Nephron progenitor cell (in vitro differentiated cells): Measurements from ENCODE around the gene ZNF837.

ENCODE experiments used
- DNase-seq: peaks from one replicate; pipeline ENCODE4 v3.0.0; 2021
- H3K27ac Mint-ChIP-seq: 2 replicates; pipeline ENCODE4 v1.8.0; 2021; ENCODE audit warnings: mild to moderate bottlenecking, moderate library complexity, mixed read lengths
- H3K27me3 Mint-ChIP-seq: 2 replicates; pipeline ENCODE4 v1.8.0; 2021; ENCODE audit warnings: mild to moderate bottlenecking, low read depth, mixed read lengths; ENCODE audit not compliant: poor library complexity
- H3K36me3 Mint-ChIP-seq: 2 replicates; pipeline ENCODE4 v1.8.0; 2021; ENCODE audit warnings: low read depth, mixed read lengths
- H3K4me1 Mint-ChIP-seq: 2 replicates; pipeline ENCODE4 v1.8.0; 2021; ENCODE audit warnings: mixed read lengths
- H3K4me3 Mint-ChIP-seq: 2 replicates; pipeline ENCODE4 v1.8.0; 2021; ENCODE audit warnings: mild to moderate bottlenecking, moderate library complexity, mixed read lengths
- H3K9me3 Mint-ChIP-seq: 2 replicates; pipeline ENCODE4 v1.8.0; 2021; ENCODE audit warnings: mild to moderate bottlenecking, moderate library complexity, mixed read lengths
- CTCF ChIP-seq: fragments of 200-600 bp; sonication (generic); IDR thresholded peaks from 2 replicates; pipeline ENCODE4 v1.5.0; 2021; ENCODE audit warnings: antibody characterized with exemption

The ZNF837 gene

DNA sequence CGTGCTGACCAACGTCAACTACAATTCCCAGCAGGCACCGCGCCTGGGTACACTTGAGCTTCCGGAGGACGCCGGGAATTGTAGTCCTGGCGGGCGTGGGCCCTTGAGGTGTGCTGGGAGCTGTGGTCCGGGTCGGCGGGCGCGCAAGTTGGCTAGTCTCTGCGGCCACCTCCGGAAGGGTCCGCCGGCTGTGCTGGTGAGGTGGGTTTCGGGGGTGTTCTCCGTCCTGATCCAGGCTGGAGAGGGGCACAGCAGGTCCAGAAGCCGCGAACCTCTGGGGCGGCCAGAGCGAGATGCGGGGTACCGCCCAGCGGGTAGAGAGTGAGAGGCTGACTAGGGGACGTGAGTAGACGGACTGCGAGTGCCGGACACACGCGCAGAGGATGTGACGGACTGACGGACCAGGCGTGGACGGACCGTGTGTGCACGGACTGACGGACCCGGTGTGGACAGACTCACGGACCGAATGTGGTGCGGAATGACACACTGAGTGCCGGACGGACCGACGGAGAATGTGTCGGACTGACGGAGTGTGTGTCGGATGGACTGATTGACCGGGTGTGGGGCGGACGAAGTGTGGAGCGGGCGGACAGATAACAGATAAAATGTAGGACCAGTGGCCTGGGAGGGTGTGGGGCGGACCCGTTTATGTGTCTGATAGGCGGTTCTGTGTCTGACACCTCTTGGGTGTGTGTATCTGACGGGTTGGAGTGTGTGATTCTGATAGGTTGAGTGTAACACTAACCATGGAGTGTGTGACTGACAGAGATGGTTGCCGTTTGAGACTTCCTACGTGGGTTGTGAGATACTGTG is 53.7 kb downstream of the ZNF837 start, which contains the start of gene ZSCAN22:
Gene ZSCAN22, plus strand, starts transcription at position 81 of the 813 bp plus-strand sequence. CDS start 7,809 bp downstream, outside the sequence.
- Mint-ChIP-seq H3K27ac (no peak within 1 kb of the TSS), H3K36me3 (peaks cover 13% of the 10 kb centered on the region), H3K4me1 (peaks cover 18% of the 10 kb centered on the region), H3K9me3 (no peaks in the 10 kb centered on the region), H3K27me3 (peaks cover 3% of the 10 kb centered on the region), H3K4me3 (no peak within 1 kb of the TSS)
- DNase-seq = peak; percentile 96
- TF ChIP-seq CTCF = no peak

DNA sequence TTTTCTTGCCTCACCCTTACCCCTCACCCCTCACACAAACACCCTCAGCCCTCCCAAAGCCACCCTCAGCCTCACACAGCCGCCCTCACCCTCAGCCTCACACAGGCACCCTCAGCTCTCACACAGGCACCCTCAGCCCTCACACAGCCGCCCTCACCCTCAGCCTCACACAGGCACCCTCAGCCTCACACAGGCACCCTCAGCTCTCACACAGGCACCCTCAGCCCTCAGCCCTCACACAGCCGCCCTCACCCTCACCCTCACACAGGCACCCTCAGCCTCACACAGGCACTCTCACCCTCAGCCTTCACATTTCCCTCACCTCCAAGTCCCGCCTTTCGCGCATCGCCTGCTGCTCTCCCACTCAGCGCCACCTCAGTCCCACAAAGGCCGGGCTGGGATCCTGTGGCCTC is 54.3 kb downstream of the ZNF837 start:
- Mint-ChIP-seq H3K9me3 (no peaks in the 10 kb centered on the region), H3K27me3 (peaks cover 3% of the 10 kb centered on the region), H3K27ac (no peak overlapping the region), H3K4me1 (peaks cover 18% of the 10 kb centered on the region), H3K4me3 (no peak overlapping the region), H3K36me3 (peaks cover 13% of the 10 kb centered on the region)
- TF ChIP-seq CTCF = no peak
- DNase-seq = no peak

DNA sequence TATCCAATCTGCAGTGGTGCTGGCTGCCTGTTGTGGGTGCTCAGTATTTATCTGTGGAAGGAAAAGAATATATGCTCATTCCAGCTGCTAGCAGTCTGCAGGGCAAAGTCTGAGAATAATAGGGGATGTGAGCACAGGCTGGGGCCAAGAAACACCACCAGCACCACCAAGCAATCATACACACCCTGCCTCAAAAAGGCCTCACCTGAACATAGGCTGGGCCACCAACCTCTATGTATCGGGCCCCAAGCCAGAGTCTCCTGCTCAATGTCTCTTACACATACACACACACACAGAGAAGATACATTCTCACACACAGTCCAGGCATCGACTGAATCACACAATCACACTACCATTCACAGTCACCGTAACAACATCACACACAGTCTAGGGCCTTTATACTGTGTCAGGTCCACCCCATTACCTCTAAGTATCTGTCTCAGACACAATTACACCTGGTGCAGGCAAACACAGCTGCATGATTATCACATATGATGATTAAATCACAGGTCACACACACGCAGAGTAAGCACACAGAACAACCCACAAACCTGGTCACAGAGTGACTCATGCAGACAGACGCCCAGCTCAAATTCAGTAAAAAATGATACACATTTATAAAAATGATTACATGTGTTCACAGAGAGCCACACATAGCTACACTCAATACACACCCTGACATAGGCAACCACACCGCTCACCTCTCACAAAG is 55.4 kb downstream of the ZNF837 start:
- Mint-ChIP-seq H3K4me3 (no peak overlapping the region), H3K27ac (no peak overlapping the region), H3K4me1 (peaks cover 14% of the 10 kb centered on the region), H3K27me3 (no peaks in the 10 kb centered on the region), H3K36me3 (peaks cover 13% of the 10 kb centered on the region), H3K9me3 (no peaks in the 10 kb centered on the region)
- TF ChIP-seq CTCF = no peak
- DNase-seq = no peak

GRCh38 chr19:58319241-58319640 is 61.6 kb downstream of the ZNF837 start:
- no peaks in the 10 kb centered on the region for H3K9me3 Mint-ChIP-seq
- no peak for TF ChIP-seq CTCF
- H3K36me3 Mint-ChIP-seq = peaks cover 40% of the 10 kb centered on the region
- H3K27me3 Mint-ChIP-seq = no peaks in the 10 kb centered on the region
- H3K27ac Mint-ChIP-seq = no peak overlapping the region
- DNase-seq = no peak
- H3K4me1 Mint-ChIP-seq = no peaks in the 10 kb centered on the region
- H3K4me3 Mint-ChIP-seq = no peak overlapping the region

DNA sequence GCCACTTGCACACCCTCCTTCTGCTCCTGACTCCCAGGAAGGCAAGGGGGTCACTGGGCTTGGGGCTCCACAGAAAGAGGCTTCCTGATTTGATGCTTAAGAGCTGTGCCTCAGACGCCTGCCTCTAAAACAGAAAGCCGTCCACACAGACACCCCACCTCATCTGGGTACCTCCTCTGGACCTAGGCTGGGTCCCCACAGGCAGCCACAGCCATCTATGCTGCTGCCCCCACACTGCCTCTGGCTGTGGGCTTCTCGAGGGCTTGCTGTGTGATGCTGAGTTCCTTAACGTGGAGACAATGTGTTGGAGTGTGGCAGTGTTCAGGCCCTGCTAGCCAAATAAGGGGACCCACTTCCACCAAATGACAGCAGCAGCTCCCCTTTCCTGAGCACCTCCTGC is 62.5 kb downstream of the ZNF837 start:
- no peak overlapping the region for H3K4me3 Mint-ChIP-seq

More for the DNA sequence above, 62.5 kb downstream of the ZNF837 start:
- H3K4me1 Mint-ChIP-seq = no peaks in the 10 kb centered on the region
- no peaks in the 10 kb centered on the region for H3K9me3 Mint-ChIP-seq
- no peak for DNase-seq
- no peaks in the 10 kb centered on the region for H3K27me3 Mint-ChIP-seq
- peaks cover 46% of the 10 kb centered on the region for H3K36me3 Mint-ChIP-seq
- H3K27ac Mint-ChIP-seq = no peak overlapping the region
- TF ChIP-seq CTCF = no peak
